ENCODE data around the gene SIPA1L3.
A peak's percentile ranks its signal among the peaks of the same experiment; 100 is the strongest.
"Not testable (repeated sequence)": the region's sequence is repeated elsewhere in the genome, so short reads cannot be mapped to it uniquely, and the experiment has no call there.

Gene SIPA1L3

GRCh38 chr19:38028913-38029510 is 122.0 kb downstream of the SIPA1L3 start:
- H4K20me1 ChIP-seq (ENCODE audit: insufficient read depth, low read length) = no peaks in the 10 kb centered on the region
- 0 out of 2 replicates have a peak, but pooled peaks cover 10% of the 10 kb centered on the region for H3K79me2 ChIP-seq (ENCODE audit: insufficient read depth, low read length)
- peaks cover 7% of the 10 kb centered on the region for H3F3A ChIP-seq (ENCODE audit: insufficient read depth, low read length)
- H3K4me1 ChIP-seq (ENCODE audit: insufficient read depth, low read length, severe bottlenecking) = peaks cover 57% of the 10 kb centered on the region
- H2AFZ ChIP-seq (ENCODE audit: low read length) = no peak overlapping the region
- H3K4me2 ChIP-seq (ENCODE audit: low read length) = no peak overlapping the region
- H3K27me3 ChIP-seq (ENCODE audit: insufficient read depth, low read length) = no peaks in the 10 kb centered on the region
- H3K9me3 ChIP-seq (ENCODE audit: low read length) = no peaks in the 10 kb centered on the region; the same call in 1 of the 2 replicates
- H3K36me3 ChIP-seq (ENCODE audit: insufficient read depth, low read length) = peaks cover 30% of the 10 kb centered on the region
- no peak overlapping the region for H3K9ac ChIP-seq (ENCODE audit: low read length)
- H3K9me2 ChIP-seq (ENCODE audit: low read depth, low read length) = no peaks in the 10 kb centered on the region
- peak overlapping the region; percentile 62 for H3K27ac ChIP-seq (ENCODE audit: low read depth, low read length, poor library complexity, severe bottlenecking)
- no peak overlapping the region for H3K4me3 ChIP-seq (ENCODE audit: low read depth, low read length, poor library complexity, severe bottlenecking)
- no peak for TF ChIP-seq CTCF (IDR thresholded peaks at IDR 0.05; ENCODE audit: low read length)

- not testable (repeated sequence) for H3K9ac ChIP-seq (ENCODE audit: low read length); H3F3A ChIP-seq (ENCODE audit: insufficient read depth, low read length); H3K9me3 ChIP-seq (ENCODE audit: low read length); H3K4me3 ChIP-seq (ENCODE audit: low read depth, low read length, poor library complexity, severe bottlenecking); H3K27ac ChIP-seq (ENCODE audit: low read depth, low read length, poor library complexity, severe bottlenecking); H3K4me2 ChIP-seq (ENCODE audit: low read length); H3K27me3 ChIP-seq (ENCODE audit: insufficient read depth, low read length); H4K20me1 ChIP-seq (ENCODE audit: insufficient read depth, low read length); H3K9me2 ChIP-seq (ENCODE audit: low read depth, low read length); H2AFZ ChIP-seq (ENCODE audit: low read length)
- H3K4me1 ChIP-seq (ENCODE audit: insufficient read depth, low read length, severe bottlenecking) = peaks cover 57% of the 10 kb centered on the region
- peaks cover 30% of the 10 kb centered on the region for H3K36me3 ChIP-seq (ENCODE audit: insufficient read depth, low read length)
- 0 out of 2 replicates have a peak, but pooled peaks cover 10% of the 10 kb centered on the region for H3K79me2 ChIP-seq (ENCODE audit: insufficient read depth, low read length)
Measured at GRCh38 chr19:38030001-38030400, 123.0 kb downstream of the SIPA1L3 start.

GRCh38 chr19:38030686-38031422 is 123.8 kb downstream of the SIPA1L3 start:
- Histone ChIP-seq H3K9me2 (ENCODE audit: low read depth, low read length) (no peaks in the 10 kb centered on the region), H3K9me3 (ENCODE audit: low read length) (no peaks in the 10 kb centered on the region; the same call in 1 of the 2 replicates), H3K36me3 (ENCODE audit: insufficient read depth, low read length) (peaks cover 30% of the 10 kb centered on the region), H3K4me2 (ENCODE audit: low read length) (no peak overlapping the region), H2AFZ (ENCODE audit: low read length) (no peak overlapping the region), H4K20me1 (ENCODE audit: insufficient read depth, low read length) (no peaks in the 10 kb centered on the region), H3F3A (ENCODE audit: insufficient read depth, low read length) (peaks cover 7% of the 10 kb centered on the region), H3K27me3 (ENCODE audit: insufficient read depth, low read length) (no peaks in the 10 kb centered on the region), H3K4me3 (ENCODE audit: low read depth, low read length, poor library complexity, severe bottlenecking) (no peak overlapping the region), H3K27ac (ENCODE audit: low read depth, low read length, poor library complexity, severe bottlenecking) (peak overlapping the region; percentile 97), H3K9ac (ENCODE audit: low read length) (no peak overlapping the region), H3K79me2 (ENCODE audit: insufficient read depth, low read length) (0 out of 2 replicates have a peak, but pooled peaks cover 10% of the 10 kb centered on the region), H3K4me1 (ENCODE audit: insufficient read depth, low read length, severe bottlenecking) (peaks cover 57% of the 10 kb centered on the region)
- TF ChIP-seq CTCF (IDR thresholded peaks at IDR 0.05; ENCODE audit: low read length) = no peak
- no peak for TF ChIP-seq EZH2 (IDR thresholded peaks at IDR 0.05; ENCODE audit: borderline replicate concordance, low read length)

Measured in OCI-LY1 (cell line).